Body of pancreas (tissue), 4 donors: ENCODE results near the gene RBM26.

Experiments used
- CTCF ChIP-seq, 7 experiments: fragments of 450-650 bp in 4 of 7; fragments of 200-600 bp in 3 of 7; sonication (generic) in 3 of 7; IDR thresholded peaks; one replicate each; pipeline ENCODE4 v1.5.1; 2016 to 2019; ENCODE audit warnings: antibody characterized with exemption in 7 of 7
- POLR2A ChIP-seq, 3 donors: fragments of 450-650 bp; IDR thresholded peaks; one replicate each; pipeline ENCODE4 v1.6.1; 2016; ENCODE audit warnings: antibody characterized with exemption in 3 of 3, mild to moderate bottlenecking in 2 of 3

- TF ChIP-seq CTCF (IDR thresholded peaks at IDR 0.05), result no peak
- TF ChIP-seq POLR2A (IDR thresholded peaks at IDR 0.05), result no peak
Observed at GRCh38 chr13:79273045-79273444, 133.0 kb downstream of the RBM26 start.
